GM18502 (cell line): ENCODE results near the gene MSRB3.

Experiments
- ATAC-seq: cut with Tn5 transposase; IDR thresholded peaks from one replicate; pipeline ENCODE4 v1.9.1; 2021; ENCODE audit warnings: mild to moderate bottlenecking; ENCODE audit not compliant: unreplicated experiment, poor library complexity

MSRB3 gene

GRCh38 chr12:65384240-65384639, 105.8 kb downstream of the MSRB3 start:
- ATAC-seq = no peak

GRCh38 chr12:65387396-65387795, 108.9 kb downstream of the MSRB3 start:
- no peak for ATAC-seq

- ATAC-seq = no peak
Measured at GRCh38 chr12:65389436-65389835, 111.0 kb downstream of the MSRB3 start.

- ATAC-seq = no peak
Measured at GRCh38 chr12:65391711-65392110, 113.2 kb downstream of the MSRB3 start.

- ATAC-seq = no peak
Measured at GRCh38 chr12:65392491-65392890, 114.0 kb downstream of the MSRB3 start.

- ATAC-seq = no peak
Measured at GRCh38 chr12:65403188-65403587, 124.7 kb downstream of the MSRB3 start.

GRCh38 chr12:65407388-65408149, 129.1 kb downstream of the MSRB3 start:
- no peak for ATAC-seq

GRCh38 chr12:65408441-65408840, 130.0 kb downstream of the MSRB3 start:
- ATAC-seq = no peak

- ATAC-seq = no peak
Measured at GRCh38 chr12:65409726-65410125, 131.2 kb downstream of the MSRB3 start.

GRCh38 chr12:65411171-65411570, 132.7 kb downstream of the MSRB3 start:
- ATAC-seq = no peak

GRCh38 chr12:65414526-65414925, 136.0 kb downstream of the MSRB3 start:
- ATAC-seq = no peak

GRCh38 chr12:65415826-65416225, 137.3 kb downstream of the MSRB3 start:
- ATAC-seq = no peak

GRCh38 chr12:65419284-65420072, 141.0 kb downstream of the MSRB3 start:
- no peak for ATAC-seq

GRCh38 chr12:65420941-65421340, 142.5 kb downstream of the MSRB3 start:
- no peak for ATAC-seq

GRCh38 chr12:65427646-65428045, 149.2 kb downstream of the MSRB3 start:
- no peak for ATAC-seq

- no peak for ATAC-seq
Measured at GRCh38 chr12:65430006-65430405, 151.5 kb downstream of the MSRB3 start.

GRCh38 chr12:65430571-65431306, 152.3 kb downstream of the MSRB3 start:
- ATAC-seq = no peak

GRCh38 chr12:65432114-65432513, 153.6 kb downstream of the MSRB3 start:
- no peak for ATAC-seq

- no peak for ATAC-seq
Measured at GRCh38 chr12:65432651-65433050, 154.2 kb downstream of the MSRB3 start.

GRCh38 chr12:65434737-65435136, 156.3 kb downstream of the MSRB3 start:
- no peak for ATAC-seq

- no peak for ATAC-seq
Measured at GRCh38 chr12:65443038-65443437, 164.6 kb downstream of the MSRB3 start.
